Activated CD4-positive, alpha-beta memory T cell treated with anti-CD3 and anti-CD28 coated beads for 36 hours (primary cell): ENCODE results near the gene RAB1A. TPM values are rescaled to one million over a fixed set of nuclear protein-coding genes. Genes with fewer than 3 reads are reported as not detected.
"Not testable (repeated sequence)": the region's sequence is repeated elsewhere in the genome, so short reads cannot be mapped to it uniquely, and the experiment has no call there.

Experiments used
- CTCF ChIA-PET: fragments of 350-600 bp; sonication (Branson Sonifier 250); formaldehyde crosslinking; loops from one replicate; lab custom pipeline; 2021; ENCODE audit warnings: antibody characterized with exemption, inconsistent platforms; lab: Charles Lee
- POLR2A ChIA-PET: fragments of 350-600 bp; sonication (Branson Sonifier 250); formaldehyde crosslinking; loops from one replicate; lab custom pipeline; 2021; ENCODE audit warnings: antibody characterized with exemption; lab: Charles Lee
- DNase-seq: peaks from one replicate; pipeline ENCODE4 v3.0.0-alpha.2; 2020
- H3K27ac Mint-ChIP-seq: one replicate; pipeline ENCODE4 v1.8.0; 2021; ENCODE audit warnings: mixed read lengths
- H3K27me3 Mint-ChIP-seq: one replicate; pipeline ENCODE4 v1.8.0; 2021; ENCODE audit warnings: mixed read lengths
- H3K36me3 Mint-ChIP-seq: one replicate; pipeline ENCODE4 v1.8.0; 2021; ENCODE audit warnings: mixed read lengths
- H3K4me1 Mint-ChIP-seq: one replicate; pipeline ENCODE4 v1.8.0; 2021; ENCODE audit warnings: low read depth, mixed read lengths
- H3K4me3 Mint-ChIP-seq: one replicate; pipeline ENCODE4 v1.8.0; 2021; ENCODE audit warnings: mild to moderate bottlenecking, mixed read lengths
- H3K9me3 Mint-ChIP-seq: one replicate; pipeline ENCODE4 v1.8.0; 2021; ENCODE audit warnings: mixed read lengths
- intact Hi-C: fragments of 100-400 bp; cut with micrococcal nuclease; formaldehyde crosslinking; loops from one replicate; pipeline ENCODE4 v1.15.1; 2023
- total RNA-seq, 2 experiments: library from RNA; stranded (reverse); gene quantifications; one replicate each; pipeline ENCODE4 v1.2.3, GENCODE V29; 2021

The RAB1A gene
- total RNA-seq, 2 experiments from 2014 or later: 84.3 to 84.5 TPM

DNA sequence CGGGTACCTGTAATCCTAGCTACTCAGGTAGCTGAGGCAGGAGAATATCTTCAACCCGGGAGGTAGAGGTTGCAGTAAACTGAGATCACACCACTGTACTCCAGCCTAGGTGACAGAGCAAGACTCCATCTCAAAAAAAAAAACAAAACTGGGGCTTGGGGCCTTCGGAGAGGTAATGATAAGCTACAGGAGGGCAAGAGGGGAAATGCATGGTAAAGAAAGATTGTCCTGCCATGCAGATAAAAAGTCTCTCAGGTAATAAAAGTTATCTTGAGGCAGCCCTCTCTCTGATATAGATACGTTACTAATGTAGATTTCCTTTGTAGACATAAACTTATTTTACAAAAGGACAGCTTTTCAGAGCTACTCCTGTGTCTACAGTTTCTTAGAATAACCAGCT, 3.7 kb upstream of the RAB1A start:
- ChIA-PET CTCF (interaction anchor here (0.9 to 1.6 kb wide), 3 partner anchors 53 to 216 kb away, joined by 3 to 9 read pairs (median 7); no protein-coding TSS in a partner anchor), POLR2A (interaction anchor here (0.6 to 1.1 kb wide), 2 partner anchors 38 to 327 kb away, joined by 3 to 4 read pairs; no protein-coding TSS in a partner anchor)
- Mint-ChIP-seq H3K9me3 (no peaks in the 10 kb centered on the region), H3K36me3 (peaks cover 2% of the 10 kb centered on the region), H3K4me3 (no peak overlapping the region), H3K27ac (no peak overlapping the region), H3K4me1 (peaks cover 5% of the 10 kb centered on the region), H3K27me3 (no peaks in the 10 kb centered on the region)
- intact Hi-C loops: no loop called here
- DNase-seq: no peak

DNA sequence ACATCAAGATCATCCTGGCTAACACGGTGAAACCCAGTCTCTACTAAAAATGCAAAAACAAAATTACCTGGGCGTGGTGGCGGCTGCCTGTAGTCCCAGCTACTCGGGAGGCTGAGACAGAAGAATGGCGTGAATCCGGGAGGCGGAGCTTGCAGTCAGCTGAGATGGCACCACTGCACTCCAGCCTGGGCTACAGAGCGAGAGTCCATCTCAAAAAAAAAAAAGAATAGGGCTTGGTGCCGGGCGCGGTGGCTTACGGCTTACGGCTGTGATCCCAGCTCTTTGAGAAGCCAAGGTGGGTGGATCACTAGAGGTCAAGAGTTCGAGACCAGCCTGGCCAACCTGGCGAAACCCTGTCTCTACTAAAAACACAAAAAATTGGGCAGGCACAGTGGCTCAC, 3.0 kb upstream of the RAB1A start:
- DNase-seq, H3K27ac Mint-ChIP-seq, H3K9me3 Mint-ChIP-seq, H3K36me3 Mint-ChIP-seq, H3K4me3 Mint-ChIP-seq, intact Hi-C loops, H3K27me3 Mint-ChIP-seq, POLR2A ChIA-PET: not testable (repeated sequence)
- peaks cover 12% of the 10 kb centered on the region for H3K4me1 Mint-ChIP-seq
- CTCF ChIA-PET: interaction anchor here (0.6 to 1.6 kb wide), 2 partner anchors 185 to 215 kb away, joined by 3 to 7 read pairs; no protein-coding TSS in a partner anchor

DNA sequence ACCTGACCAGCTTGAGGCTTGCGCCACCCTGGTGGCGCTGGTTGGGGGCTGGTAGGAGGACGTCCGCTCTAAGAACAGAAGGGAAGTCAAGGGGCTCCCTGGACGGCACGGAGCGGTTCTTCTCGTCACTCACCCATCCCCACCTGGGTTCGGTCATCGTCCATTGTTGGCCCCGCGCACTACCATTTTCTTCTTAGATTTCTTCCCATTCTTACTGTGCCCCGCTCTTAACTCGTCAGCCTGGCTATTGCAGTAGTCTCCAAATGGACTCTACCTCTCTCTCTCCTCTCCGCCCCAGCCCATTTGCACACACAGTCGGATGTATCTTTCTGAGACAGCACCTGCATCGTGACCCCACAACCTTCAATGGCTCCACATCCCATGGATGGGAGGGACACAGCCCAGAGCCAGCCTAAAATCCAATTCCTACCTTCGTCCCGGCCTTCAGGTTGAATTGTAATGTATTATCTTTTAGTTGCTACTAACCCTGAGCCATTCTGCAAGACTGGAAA, 814 bp upstream of the RAB1A start:
- H3K4me3 Mint-ChIP-seq: peak overlapping the region; percentile 96
- DNase-seq: no peak
- peak overlapping the region; percentile 95 for H3K27ac Mint-ChIP-seq
- POLR2A ChIA-PET: interaction anchor here (0.6 to 2.4 kb wide), 9 partner anchors 11 to 606 kb away, joined by 3 to 24 read pairs (median 5); partner anchors contain the start of genes ACTR2, AFTPH and CEP68
- peaks cover 30% of the 10 kb centered on the region for H3K4me1 Mint-ChIP-seq
- H3K36me3 Mint-ChIP-seq: peaks cover 3% of the 10 kb centered on the region
- intact Hi-C loops: loop anchor here (1.0 to 2.0 kb wide), 8 partner anchors 66 to 478 kb away; partner anchors contain the start of genes ACTR2, CEP68 and SPRED2
- H3K9me3 Mint-ChIP-seq: no peaks in the 10 kb centered on the region
- no peaks in the 10 kb centered on the region for H3K27me3 Mint-ChIP-seq
- CTCF ChIA-PET: interaction anchor here (0.8 to 3.4 kb wide), 7 partner anchors 38 to 1543 kb away, joined by 3 to 29 read pairs (median 7); partner anchors contain the start of genes ACTR2 and WDPCP

DNA sequence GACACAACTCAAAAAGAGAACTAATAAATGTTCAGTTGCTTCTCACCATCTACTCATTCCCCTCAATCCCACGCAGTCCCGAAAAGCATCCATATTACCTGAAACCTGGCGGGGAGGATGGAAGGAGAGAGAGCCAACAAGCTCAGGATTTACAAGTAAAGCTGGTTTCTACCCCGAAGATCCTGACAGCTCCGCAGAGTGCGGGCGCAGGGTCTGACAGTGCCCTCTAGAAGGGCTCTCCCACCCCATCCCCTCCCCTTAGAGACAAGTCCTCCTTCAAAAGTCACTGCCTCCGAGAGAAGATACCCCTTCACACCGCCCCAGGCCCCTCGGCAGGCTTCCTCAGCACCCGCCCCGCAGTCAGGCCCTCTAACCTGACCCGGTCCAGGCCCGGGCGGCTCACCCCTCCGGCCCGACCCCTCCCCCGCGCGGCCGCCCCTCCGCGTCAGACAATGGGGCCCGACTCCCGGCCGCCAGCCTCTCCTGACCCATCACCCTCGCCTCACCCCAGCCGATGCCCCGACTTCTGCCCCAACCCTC, 550 bp downstream of the RAB1A start:
- intact Hi-C loops: no loop called here
- Mint-ChIP-seq H3K27ac (peak overlapping the region; percentile 95), H3K4me1 (peaks cover 40% of the 10 kb centered on the region), H3K36me3 (peaks cover 4% of the 10 kb centered on the region), H3K27me3 (no peaks in the 10 kb centered on the region), H3K4me3 (peak overlapping the region; percentile 96), H3K9me3 (no peaks in the 10 kb centered on the region)
- POLR2A ChIA-PET: interaction anchor here (1.0 to 2.4 kb wide), 8 partner anchors 10 to 605 kb away, joined by 3 to 24 read pairs (median 6); partner anchors contain the start of genes ACTR2, AFTPH and CEP68
- no peak for DNase-seq
- CTCF ChIA-PET: interaction anchor here (0.5 to 3.4 kb wide), 21 partner anchors 10 to 1541 kb away, joined by 3 to 29 read pairs (median 4); partner anchors contain the start of genes ACTR2 and WDPCP

DNA sequence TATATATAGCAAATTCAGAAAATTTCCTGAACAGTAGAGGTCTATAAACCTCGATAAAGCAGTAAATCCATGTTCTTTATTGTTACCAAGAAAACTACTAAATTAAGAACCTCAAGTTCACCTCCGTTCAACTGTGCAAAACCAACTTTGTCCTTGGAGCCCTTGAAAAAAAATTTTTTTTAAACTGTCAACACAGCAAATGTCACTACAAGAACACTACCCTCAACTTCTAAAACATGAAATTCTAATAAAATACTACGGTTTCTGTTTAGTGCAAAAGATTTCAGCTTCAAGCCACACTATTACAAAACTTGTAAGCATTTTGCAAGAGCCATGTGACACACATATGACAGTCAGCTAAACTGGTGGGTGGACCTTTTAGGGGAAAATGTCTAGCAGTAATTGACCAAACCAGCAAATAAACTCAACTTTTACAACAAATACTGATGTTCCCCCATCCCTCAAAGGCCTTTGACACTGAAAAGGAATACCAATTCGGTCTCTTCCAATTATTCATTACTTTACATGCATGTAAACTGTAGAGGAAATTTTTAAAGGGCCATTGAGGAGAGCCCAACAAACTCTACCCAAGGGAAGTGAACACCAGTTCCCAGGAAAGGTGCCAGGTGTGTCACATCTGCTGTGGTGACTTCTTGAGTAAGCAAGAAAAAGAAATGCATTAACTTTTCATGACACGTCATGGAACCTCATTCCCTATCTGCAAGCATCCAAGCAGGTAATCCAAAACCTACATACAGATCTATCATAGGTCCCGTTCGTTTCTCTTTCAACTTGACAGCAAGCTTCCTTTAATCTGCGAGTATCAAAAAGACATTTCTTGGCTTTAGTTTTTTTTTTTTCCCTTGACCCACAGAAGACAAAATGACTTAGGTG, 1.4 kb downstream of the RAB1A start:
- POLR2A ChIA-PET: interaction anchor here (1.1 to 2.4 kb wide), 4 partner anchors 64 to 1110 kb away, joined by 3 to 24 read pairs (median 15); partner anchors contain the start of genes ACTR2 and CEP68
- Mint-ChIP-seq H3K4me3 (peak overlapping the region; percentile 96), H3K4me1 (peaks cover 41% of the 10 kb centered on the region), H3K27ac (peak overlapping the region; percentile 95), H3K9me3 (no peaks in the 10 kb centered on the region), H3K36me3 (peaks cover 4% of the 10 kb centered on the region), H3K27me3 (no peaks in the 10 kb centered on the region)
- intact Hi-C loops: no loop called here
- peak; percentile 47 for DNase-seq
- CTCF ChIA-PET: interaction anchor here (0.5 to 3.4 kb wide), 11 partner anchors 9 to 445 kb away, joined by 3 to 29 read pairs (median 4); no protein-coding TSS in a partner anchor

DNA sequence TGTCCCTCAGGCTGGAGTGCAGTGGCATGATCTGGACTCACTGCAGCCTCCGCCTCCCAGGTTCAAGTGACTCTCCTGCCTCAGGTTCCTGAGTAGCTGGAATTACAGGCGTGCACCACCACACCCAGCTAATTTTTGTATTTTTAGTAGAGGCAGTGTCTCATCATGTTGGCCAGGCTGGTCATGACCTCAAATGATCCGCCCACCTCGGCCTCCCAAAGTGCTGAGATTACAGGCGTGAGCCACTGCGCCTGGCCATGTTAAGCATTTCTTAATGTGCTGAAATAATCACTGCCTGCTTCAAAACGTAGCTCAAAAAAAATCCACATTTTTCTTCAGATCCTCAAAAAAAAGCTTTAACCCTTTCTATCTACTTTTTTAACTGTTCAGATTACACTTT, 4.4 kb downstream of the RAB1A start:
- H3K9me3 Mint-ChIP-seq, H3K36me3 Mint-ChIP-seq, H3K27me3 Mint-ChIP-seq, CTCF ChIA-PET, intact Hi-C loops, POLR2A ChIA-PET, H3K27ac Mint-ChIP-seq, H3K4me3 Mint-ChIP-seq: not testable (repeated sequence)
- H3K4me1 Mint-ChIP-seq: peaks cover 57% of the 10 kb centered on the region
- peak; percentile 18 for DNase-seq

DNA sequence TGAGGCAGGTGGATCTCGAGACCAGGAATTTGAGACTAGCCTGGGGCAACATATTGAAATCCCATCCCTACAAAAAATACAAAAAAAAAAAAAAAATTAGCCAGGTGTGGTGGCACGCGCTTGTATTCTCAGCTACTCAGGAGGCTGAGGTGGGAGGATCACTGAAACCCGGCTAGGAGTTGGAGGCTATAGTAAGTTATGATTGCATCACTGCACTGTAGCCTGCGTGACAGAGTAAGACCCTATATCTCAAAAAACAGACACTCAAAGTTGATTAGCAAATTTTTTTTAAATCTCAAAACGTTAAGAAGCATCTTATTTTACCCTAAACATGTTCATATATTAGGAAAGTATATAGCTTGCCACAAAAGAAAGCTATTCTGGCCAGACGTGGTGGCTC, 7.6 kb downstream of the RAB1A start:
- peaks cover 3% of the 10 kb centered on the region for H3K36me3 Mint-ChIP-seq
- ChIA-PET CTCF (interaction anchor here (0.9 to 1.2 kb wide), 3 partner anchors 8 to 57 kb away, joined by 3 to 8 read pairs (median 4); no protein-coding TSS in a partner anchor), POLR2A (no interaction called here)
- peaks cover 64% of the 10 kb centered on the region for H3K4me1 Mint-ChIP-seq
- H3K27ac Mint-ChIP-seq: no peak overlapping the region
- no peak for DNase-seq
- no peak overlapping the region for H3K4me3 Mint-ChIP-seq
- intact Hi-C loops: no loop called here
- no peaks in the 10 kb centered on the region for H3K27me3 Mint-ChIP-seq
- H3K9me3 Mint-ChIP-seq: no peaks in the 10 kb centered on the region

DNA sequence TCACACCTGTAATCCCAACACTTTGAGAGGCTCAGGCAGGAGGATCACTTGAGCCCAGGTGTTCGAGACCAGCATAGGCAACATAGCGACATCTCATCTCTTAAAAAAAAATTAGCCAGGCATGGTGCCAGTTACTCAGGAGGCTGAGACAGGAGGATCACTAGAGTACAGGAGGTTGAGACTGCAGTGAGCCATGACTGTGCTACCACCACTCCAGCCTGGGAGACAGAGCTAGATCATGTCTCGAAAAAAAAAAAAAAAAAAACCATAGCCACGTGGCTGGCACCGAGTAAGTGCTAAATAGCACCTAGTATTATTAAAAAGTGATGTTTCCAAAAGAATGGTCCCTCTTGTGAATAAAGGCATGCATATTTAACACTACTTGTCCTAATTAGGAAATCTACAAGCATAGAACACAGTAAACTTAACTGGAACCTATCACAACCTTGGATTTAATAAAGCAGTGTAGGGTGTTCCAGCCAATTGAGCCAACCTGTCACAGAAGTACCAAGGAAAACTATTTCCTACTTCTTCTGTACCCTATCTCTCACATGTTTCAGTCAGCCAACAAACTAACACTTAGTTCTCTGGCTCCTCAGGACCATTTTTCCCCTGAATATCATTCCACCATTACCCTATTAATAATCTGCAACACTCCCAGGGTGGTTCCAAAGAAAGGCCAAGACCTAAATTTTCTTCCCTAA, 8.8 kb downstream of the RAB1A start:
- Mint-ChIP-seq H3K27ac (peak overlapping the region; percentile 8), H3K27me3 (no peaks in the 10 kb centered on the region), H3K4me1 (peaks cover 63% of the 10 kb centered on the region), H3K36me3 (peaks cover 3% of the 10 kb centered on the region), H3K4me3 (no peak overlapping the region), H3K9me3 (no peaks in the 10 kb centered on the region)
- intact Hi-C loops: no loop called here
- ChIA-PET CTCF (interaction anchor here (1.4 kb wide), 1 partner anchor 56 kb away, joined by 4 read pairs; no protein-coding TSS in a partner anchor), POLR2A (no interaction called here)
- no peak for DNase-seq

DNA sequence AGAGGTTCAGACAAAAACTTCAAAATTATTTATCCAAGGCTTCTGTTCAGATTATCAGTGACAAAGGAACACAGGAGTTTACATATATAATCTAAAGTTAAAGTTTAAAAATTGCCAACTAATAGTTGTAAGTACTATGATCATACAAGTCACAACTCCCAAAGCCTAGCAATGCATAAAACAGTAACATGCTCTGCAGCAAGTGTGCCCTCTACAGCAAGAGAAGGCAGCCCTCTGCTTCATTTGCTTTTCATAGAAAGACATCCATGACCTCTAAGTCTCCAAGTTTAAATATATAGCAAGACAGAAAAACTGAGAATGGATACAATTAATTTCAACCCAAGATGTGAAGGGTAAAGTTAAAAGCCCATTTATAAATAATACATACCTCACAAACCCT, 13.3 kb downstream of the RAB1A start:
- H3K4me1 Mint-ChIP-seq: peaks cover 57% of the 10 kb centered on the region
- no peaks in the 10 kb centered on the region for H3K27me3 Mint-ChIP-seq
- no peak for DNase-seq
- no peak overlapping the region for H3K27ac Mint-ChIP-seq
- intact Hi-C loops: no loop called here
- no peaks in the 10 kb centered on the region for H3K36me3 Mint-ChIP-seq
- CTCF ChIA-PET: no interaction called here
- no peaks in the 10 kb centered on the region for H3K9me3 Mint-ChIP-seq
- H3K4me3 Mint-ChIP-seq: no peak overlapping the region
- POLR2A ChIA-PET: no interaction called here

DNA sequence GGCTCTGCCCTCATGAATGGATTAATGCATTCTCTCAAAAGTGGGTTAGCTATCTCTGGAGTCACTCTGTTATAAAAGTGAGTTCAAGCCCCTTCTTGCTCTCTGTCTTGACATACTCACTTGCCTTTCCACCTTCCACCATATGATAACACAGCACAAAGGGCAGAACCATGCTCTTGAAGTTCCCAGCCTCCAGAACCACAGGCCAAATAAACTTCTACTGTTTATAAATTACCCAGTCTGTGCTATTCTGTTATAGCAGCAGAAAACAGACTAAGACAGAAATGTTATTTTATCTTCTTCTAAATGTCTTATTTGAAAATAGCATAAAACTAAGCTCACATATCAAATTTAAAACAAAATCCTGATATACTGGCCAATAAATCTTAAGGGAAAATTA, 15.0 kb downstream of the RAB1A start:
- Mint-ChIP-seq H3K9me3 (no peaks in the 10 kb centered on the region), H3K4me3 (no peak overlapping the region), H3K4me1 (peaks cover 47% of the 10 kb centered on the region), H3K27me3 (no peaks in the 10 kb centered on the region), H3K36me3 (peaks cover 2% of the 10 kb centered on the region), H3K27ac (no peak overlapping the region)
- intact Hi-C loops: no loop called here
- ChIA-PET POLR2A (no interaction called here), CTCF (interaction anchor here (0.9 to 1.2 kb wide), 3 partner anchors 50 to 54 kb away, joined by 3 to 4 read pairs (median 4); no protein-coding TSS in a partner anchor)
- no peak for DNase-seq

DNA sequence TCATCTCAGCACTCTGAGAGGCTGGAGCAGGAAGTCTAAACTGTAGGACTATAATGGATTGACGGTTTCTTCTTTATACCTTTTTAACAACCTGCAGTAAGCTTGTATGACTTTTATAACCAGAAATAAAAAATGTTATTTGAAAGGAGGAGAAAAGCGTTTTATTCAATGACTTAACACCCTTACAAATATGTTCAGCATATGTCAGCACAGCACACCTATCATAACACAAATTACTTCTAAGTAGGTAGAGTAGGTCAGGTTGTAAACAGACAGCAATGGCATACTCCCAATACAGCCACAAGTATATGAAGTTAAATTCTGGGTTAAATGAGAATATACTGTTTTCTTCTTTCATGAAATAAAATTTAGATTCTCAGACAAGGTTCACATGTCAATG, 16.1 kb downstream of the RAB1A start:
- Mint-ChIP-seq H3K36me3 (peaks cover 2% of the 10 kb centered on the region), H3K27me3 (no peaks in the 10 kb centered on the region), H3K9me3 (no peaks in the 10 kb centered on the region), H3K4me1 (peaks cover 46% of the 10 kb centered on the region), H3K4me3 (no peak overlapping the region), H3K27ac (no peak overlapping the region)
- ChIA-PET CTCF (interaction anchor here (1.0 to 1.4 kb wide), 4 partner anchors 9 to 73 kb away, joined by 3 to 6 read pairs (median 4); partner anchors contain the start of gene RAB1A), POLR2A (no interaction called here)
- DNase-seq: no peak
- intact Hi-C loops: no loop called here
